T-helper 1 cell treated with Interleukin-12 subunit alpha and Interleukin-12 subunit beta and Interleukin-4 antibody, amounts not matched to agents 30 μg/mL and 1 μg/mL, for 36 hours (primary cell): ENCODE results near the gene SHLD1.

ENCODE experiments used
- H3K27ac Mint-ChIP-seq: one replicate; pipeline ENCODE4 v1.8.0; 2021; ENCODE audit warnings: mild to moderate bottlenecking, mixed read lengths
- H3K27me3 Mint-ChIP-seq: one replicate; pipeline ENCODE4 v1.8.0; 2021; ENCODE audit warnings: low read depth, mixed read lengths
- H3K36me3 Mint-ChIP-seq: one replicate; pipeline ENCODE4 v1.8.0; 2021; ENCODE audit warnings: low read depth, mixed read lengths
- H3K4me1 Mint-ChIP-seq: one replicate; pipeline ENCODE4 v1.8.0; 2021; ENCODE audit warnings: low read depth, mixed read lengths
- H3K4me3 Mint-ChIP-seq: one replicate; pipeline ENCODE4 v1.8.0; 2021; ENCODE audit warnings: mild to moderate bottlenecking, moderate library complexity, mixed read lengths
- H3K9me3 Mint-ChIP-seq: one replicate; pipeline ENCODE4 v1.8.0; 2021; ENCODE audit warnings: mixed read lengths

SHLD1 gene

GRCh38 chr20:5859608-5860007 is 109.4 kb downstream of the SHLD1 start:
- Mint-ChIP-seq H3K36me3 (peaks cover 3% of the 10 kb centered on the region), H3K4me1 (peaks cover 6% of the 10 kb centered on the region), H3K9me3 (no peaks in the 10 kb centered on the region), H3K27ac (no peak overlapping the region), H3K4me3 (no peak overlapping the region), H3K27me3 (no peaks in the 10 kb centered on the region)

- Mint-ChIP-seq H3K4me1 (peaks cover 6% of the 10 kb centered on the region), H3K27ac (no peak overlapping the region), H3K9me3 (no peaks in the 10 kb centered on the region), H3K4me3 (no peak overlapping the region), H3K27me3 (no peaks in the 10 kb centered on the region), H3K36me3 (peaks cover 3% of the 10 kb centered on the region)
Measured at GRCh38 chr20:5862703-5863039, 112.5 kb downstream of the SHLD1 start.

GRCh38 chr20:5863040-5863833 is 113.0 kb downstream of the SHLD1 start:
- no peaks in the 10 kb centered on the region for H3K9me3 Mint-ChIP-seq
- peak overlapping the region; percentile 9 for H3K27ac Mint-ChIP-seq
- H3K36me3 Mint-ChIP-seq = peaks cover 3% of the 10 kb centered on the region
- H3K4me1 Mint-ChIP-seq = peaks cover 6% of the 10 kb centered on the region
- no peak overlapping the region for H3K4me3 Mint-ChIP-seq
- no peaks in the 10 kb centered on the region for H3K27me3 Mint-ChIP-seq

GRCh38 chr20:5864428-5864827 is 114.2 kb downstream of the SHLD1 start:
- Mint-ChIP-seq H3K27me3 (no peaks in the 10 kb centered on the region), H3K4me1 (peaks cover 6% of the 10 kb centered on the region), H3K4me3 (no peak overlapping the region), H3K9me3 (no peaks in the 10 kb centered on the region), H3K36me3 (peaks cover 3% of the 10 kb centered on the region), H3K27ac (no peak overlapping the region)

- no peaks in the 10 kb centered on the region for H3K9me3 Mint-ChIP-seq
- peaks cover 3% of the 10 kb centered on the region for H3K36me3 Mint-ChIP-seq
- H3K4me1 Mint-ChIP-seq = peaks cover 6% of the 10 kb centered on the region
- H3K4me3 Mint-ChIP-seq = no peak overlapping the region
- H3K27me3 Mint-ChIP-seq = no peaks in the 10 kb centered on the region
- no peak overlapping the region for H3K27ac Mint-ChIP-seq
Measured at GRCh38 chr20:5864873-5865587, 114.8 kb downstream of the SHLD1 start.

GRCh38 chr20:5865604-5866003 is 115.4 kb downstream of the SHLD1 start:
- Mint-ChIP-seq H3K36me3 (peaks cover 3% of the 10 kb centered on the region), H3K27ac (no peak overlapping the region), H3K4me3 (no peak overlapping the region), H3K9me3 (no peaks in the 10 kb centered on the region), H3K4me1 (peaks cover 6% of the 10 kb centered on the region), H3K27me3 (no peaks in the 10 kb centered on the region)

GRCh38 chr20:5870568-5870981 is 120.4 kb downstream of the SHLD1 start:
- no peaks in the 10 kb centered on the region for H3K36me3 Mint-ChIP-seq
- H3K27ac Mint-ChIP-seq = no peak overlapping the region
- H3K9me3 Mint-ChIP-seq = no peaks in the 10 kb centered on the region

GRCh38 chr20:5871459-5872410 is 121.5 kb downstream of the SHLD1 start:
- Mint-ChIP-seq H3K36me3 (no peaks in the 10 kb centered on the region), H3K27ac (no peak overlapping the region), H3K9me3 (no peaks in the 10 kb centered on the region), H3K4me1 (no peaks in the 10 kb centered on the region), H3K4me3 (no peak overlapping the region), H3K27me3 (peaks cover 5% of the 10 kb centered on the region)

More at GRCh38 chr20:5870568-5870981, 120.4 kb downstream of the SHLD1 start:
- Mint-ChIP-seq H3K4me3 (no peak overlapping the region), H3K4me1 (no peaks in the 10 kb centered on the region), H3K27me3 (peaks cover 5% of the 10 kb centered on the region)

- Mint-ChIP-seq H3K27me3 (peaks cover 7% of the 10 kb centered on the region), H3K9me3 (no peaks in the 10 kb centered on the region), H3K4me3 (no peak overlapping the region), H3K27ac (no peak overlapping the region), H3K36me3 (no peaks in the 10 kb centered on the region), H3K4me1 (no peaks in the 10 kb centered on the region)
Measured at GRCh38 chr20:5877128-5877527, 126.9 kb downstream of the SHLD1 start.

- Mint-ChIP-seq H3K36me3 (no peaks in the 10 kb centered on the region), H3K27ac (no peak overlapping the region), H3K4me3 (no peak overlapping the region), H3K27me3 (peaks cover 7% of the 10 kb centered on the region), H3K9me3 (no peaks in the 10 kb centered on the region), H3K4me1 (no peaks in the 10 kb centered on the region)
Measured at GRCh38 chr20:5880326-5880725, 130.1 kb downstream of the SHLD1 start.

- Mint-ChIP-seq H3K4me3 (no peak overlapping the region), H3K4me1 (no peaks in the 10 kb centered on the region), H3K9me3 (no peaks in the 10 kb centered on the region), H3K27ac (no peak overlapping the region), H3K36me3 (no peaks in the 10 kb centered on the region), H3K27me3 (peaks cover 7% of the 10 kb centered on the region)
Measured at GRCh38 chr20:5881703-5882102, 131.5 kb downstream of the SHLD1 start.

GRCh38 chr20:5882166-5882565 is 132.0 kb downstream of the SHLD1 start:
- no peaks in the 10 kb centered on the region for H3K36me3 Mint-ChIP-seq
- H3K27ac Mint-ChIP-seq = no peak overlapping the region
- no peaks in the 10 kb centered on the region for H3K4me1 Mint-ChIP-seq
- H3K4me3 Mint-ChIP-seq = no peak overlapping the region
- H3K27me3 Mint-ChIP-seq = peaks cover 7% of the 10 kb centered on the region
- H3K9me3 Mint-ChIP-seq = no peaks in the 10 kb centered on the region

- H3K27me3 Mint-ChIP-seq = peaks cover 4% of the 10 kb centered on the region
- no peaks in the 10 kb centered on the region for H3K9me3 Mint-ChIP-seq
- no peaks in the 10 kb centered on the region for H3K36me3 Mint-ChIP-seq
Measured at GRCh38 chr20:5884465-5885335, 134.5 kb downstream of the SHLD1 start.

GRCh38 chr20:5885866-5886265 is 135.7 kb downstream of the SHLD1 start:
- H3K27me3 Mint-ChIP-seq = no peaks in the 10 kb centered on the region
- no peak overlapping the region for H3K27ac Mint-ChIP-seq
- no peaks in the 10 kb centered on the region for H3K4me1 Mint-ChIP-seq
- H3K4me3 Mint-ChIP-seq = no peak overlapping the region
- H3K9me3 Mint-ChIP-seq = no peaks in the 10 kb centered on the region
- no peaks in the 10 kb centered on the region for H3K36me3 Mint-ChIP-seq

More at GRCh38 chr20:5884465-5885335, 134.5 kb downstream of the SHLD1 start:
- H3K4me3 Mint-ChIP-seq = no peak overlapping the region
- H3K4me1 Mint-ChIP-seq = no peaks in the 10 kb centered on the region
- H3K27ac Mint-ChIP-seq = no peak overlapping the region
